Hematopoietic multipotent progenitor cell treated with erythropoietin and hydrocortisone succinate and interleukin-3 and kit ligand, for 15 days (in vitro differentiated cells): ENCODE data around the gene EMID1.
A peak's percentile ranks its signal among the peaks of the same experiment; 100 is the strongest.
"Not testable (repeated sequence)": the region's sequence is repeated elsewhere in the genome, so short reads cannot be mapped to it uniquely, and the experiment has no call there.

Source experiments
- DNase-seq: peaks from one replicate; pipeline ENCODE4 v3.0.0-alpha.2; 2015; ENCODE audit warnings: low spot score

The EMID1 gene

GRCh38 chr22:29231971-29232959 lies 26.6 kb downstream of the EMID1 start:
- DNase-seq, result no peak

GRCh38 chr22:29233277-29233877 lies 27.7 kb downstream of the EMID1 start:
- DNase-seq, result no peak

- DNase-seq, result not testable (repeated sequence)
Observed at GRCh38 chr22:29240481-29240880, 34.8 kb downstream of the EMID1 start.

- no peak for DNase-seq
Observed at GRCh38 chr22:29243874-29244446, 38.3 kb downstream of the EMID1 start.

- DNase-seq, result no peak
Observed at GRCh38 chr22:29244785-29245625, 39.3 kb downstream of the EMID1 start.

- DNase-seq, result peak; percentile 80
Observed at GRCh38 chr22:29245626-29246385, 40.1 kb downstream of the EMID1 start.

GRCh38 chr22:29247891-29248290 lies 42.2 kb downstream of the EMID1 start:
- not testable (repeated sequence) for DNase-seq

GRCh38 chr22:29251265-29251664 lies 45.6 kb downstream of the EMID1 start:
- DNase-seq, result no peak

- no peak for DNase-seq
Observed at GRCh38 chr22:29251981-29252911, 46.5 kb downstream of the EMID1 start.

GRCh38 chr22:29253561-29254285 lies 48.0 kb downstream of the EMID1 start:
- no peak for DNase-seq

GRCh38 chr22:29254286-29254660 lies 48.6 kb downstream of the EMID1 start:
- no peak for DNase-seq

- DNase-seq, result no peak
Observed at GRCh38 chr22:29255064-29255621, 49.4 kb downstream of the EMID1 start.

GRCh38 chr22:29256606-29257325 lies 51.1 kb downstream of the EMID1 start:
- DNase-seq, result no peak

GRCh38 chr22:29257751-29258181 lies 52.1 kb downstream of the EMID1 start:
- no peak for DNase-seq

- no peak for DNase-seq
Observed at GRCh38 chr22:29258407-29259252, 52.9 kb downstream of the EMID1 start.

GRCh38 chr22:29259253-29259899 lies 53.7 kb downstream of the EMID1 start:
- DNase-seq, result no peak

- no peak for DNase-seq
Observed at GRCh38 chr22:29260031-29260560, 54.4 kb downstream of the EMID1 start.
